Loucy (cell line): ENCODE results near the gene LRRC4B.

Experiments
- EZH2phosphoT487 ChIP-seq: fragments of 200-600 bp; IDR thresholded peaks from 2 replicates; pipeline ENCODE4 v1.6.1; 2018; ENCODE audit warnings: antibody characterized with exemption, mild to moderate bottlenecking, moderate library complexity, borderline replicate concordance
- TF ChIP-seq, protein P1 (sequence below): fragments of 200-600 bp; sonication (generic); conservative IDR thresholded peaks from 2 replicates; pipeline ENCODE4 v1.5.1; 2014; ENCODE audit warnings: mild to moderate bottlenecking, antibody characterized with exemption, low read length

DNA sequence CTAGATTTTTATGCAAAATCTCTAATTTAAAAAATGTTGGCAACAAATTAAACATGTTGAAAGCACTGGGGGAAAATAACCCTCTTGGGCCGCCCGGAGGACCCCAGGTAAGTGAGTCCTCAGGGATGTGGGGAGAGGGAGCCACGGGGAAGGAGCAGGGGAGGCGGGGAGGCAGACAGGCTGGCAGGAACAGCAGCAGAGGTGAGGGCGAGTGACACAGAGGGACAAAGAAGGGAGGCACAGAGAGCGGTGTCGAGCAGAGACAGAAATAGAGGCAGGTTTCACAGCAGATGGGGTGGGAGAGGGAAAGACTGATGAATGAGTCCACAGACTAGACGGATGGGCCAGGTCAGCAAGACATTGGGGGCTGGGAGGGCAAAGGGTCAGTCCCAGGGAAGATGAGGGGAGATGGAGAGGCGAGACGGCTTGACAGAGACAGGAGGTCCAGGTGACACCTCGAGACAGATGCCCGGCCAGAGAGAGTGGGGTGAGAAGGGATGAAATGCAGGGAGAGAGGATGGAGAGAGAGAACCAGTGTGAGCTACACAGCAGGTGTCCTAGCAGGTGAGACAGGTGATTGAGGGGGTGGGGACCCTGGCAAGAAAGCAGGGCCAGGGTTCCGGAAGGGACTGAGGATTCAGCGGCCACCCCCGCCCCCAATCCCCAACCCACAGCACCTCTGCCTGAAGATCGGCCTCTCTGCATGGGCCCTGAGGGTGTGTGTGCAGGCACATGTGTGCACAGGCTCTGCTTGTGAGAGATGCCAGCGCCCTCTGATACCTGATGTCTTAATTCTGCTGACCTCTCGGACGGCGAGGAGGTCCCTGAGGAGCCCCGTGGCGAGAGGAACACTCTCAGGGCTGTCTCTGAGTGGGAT is 3.8 kb downstream of the LRRC4B start:
- TF ChIP-seq, protein P1, sequence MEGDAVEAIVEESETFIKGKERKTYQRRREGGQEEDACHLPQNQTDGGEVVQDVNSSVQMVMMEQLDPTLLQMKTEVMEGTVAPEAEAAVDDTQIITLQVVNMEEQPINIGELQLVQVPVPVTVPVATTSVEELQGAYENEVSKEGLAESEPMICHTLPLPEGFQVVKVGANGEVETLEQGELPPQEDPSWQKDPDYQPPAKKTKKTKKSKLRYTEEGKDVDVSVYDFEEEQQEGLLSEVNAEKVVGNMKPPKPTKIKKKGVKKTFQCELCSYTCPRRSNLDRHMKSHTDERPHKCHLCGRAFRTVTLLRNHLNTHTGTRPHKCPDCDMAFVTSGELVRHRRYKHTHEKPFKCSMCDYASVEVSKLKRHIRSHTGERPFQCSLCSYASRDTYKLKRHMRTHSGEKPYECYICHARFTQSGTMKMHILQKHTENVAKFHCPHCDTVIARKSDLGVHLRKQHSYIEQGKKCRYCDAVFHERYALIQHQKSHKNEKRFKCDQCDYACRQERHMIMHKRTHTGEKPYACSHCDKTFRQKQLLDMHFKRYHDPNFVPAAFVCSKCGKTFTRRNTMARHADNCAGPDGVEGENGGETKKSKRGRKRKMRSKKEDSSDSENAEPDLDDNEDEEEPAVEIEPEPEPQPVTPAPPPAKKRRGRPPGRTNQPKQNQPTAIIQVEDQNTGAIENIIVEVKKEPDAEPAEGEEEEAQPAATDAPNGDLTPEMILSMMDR: no peak
- TF ChIP-seq EZH2phosphoT487: no peak
